CMK (cell line): ENCODE measurements around the gene FREY1.

Experiments
- DNase-seq: peaks from one replicate; pipeline ENCODE4 v3.0.0-alpha.2; 2010; ENCODE audit warnings: low read depth

The FREY1 gene

DNA sequence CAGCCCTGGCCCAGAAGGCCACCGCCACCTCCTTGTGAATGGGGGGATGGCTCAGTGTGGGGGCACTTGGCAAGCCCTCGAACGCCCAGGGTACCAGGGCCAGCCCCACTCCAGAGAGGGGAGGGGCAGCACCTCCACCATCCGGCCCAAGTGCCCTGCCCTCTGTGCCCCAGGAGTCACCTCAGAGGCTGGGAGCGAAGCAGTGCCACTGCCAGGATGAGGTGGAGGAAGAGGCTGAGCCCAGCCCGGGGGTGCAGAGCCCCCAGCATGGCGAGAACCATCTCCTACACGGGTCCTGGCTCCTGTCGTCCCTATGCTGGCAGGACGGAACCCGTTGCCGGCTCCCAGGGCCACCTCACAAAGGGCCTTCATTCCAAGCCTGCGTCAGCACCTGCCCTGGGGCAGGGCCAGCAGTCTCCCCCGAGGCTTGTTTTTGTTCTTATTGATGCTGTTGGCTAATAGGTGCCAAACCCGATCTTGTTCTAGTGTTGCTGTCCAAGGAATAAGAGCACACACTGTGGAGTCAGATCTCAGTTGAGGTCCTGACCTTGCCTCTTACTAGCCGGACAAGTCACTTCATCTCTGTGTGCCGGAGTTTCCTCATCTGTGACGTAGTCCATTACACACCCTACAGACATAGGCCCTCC, at the start of gene FREY1:
FREY1 (minus strand) TSS at position 307 of the 647 bp plus-strand sequence; CDS start at position 281, 26 bp downstream.
- no peak for DNase-seq

- no peak for DNase-seq
Observed at GRCh38 chr11:45949992-45950407, 42.9 kb upstream of the FREY1 start.

DNA sequence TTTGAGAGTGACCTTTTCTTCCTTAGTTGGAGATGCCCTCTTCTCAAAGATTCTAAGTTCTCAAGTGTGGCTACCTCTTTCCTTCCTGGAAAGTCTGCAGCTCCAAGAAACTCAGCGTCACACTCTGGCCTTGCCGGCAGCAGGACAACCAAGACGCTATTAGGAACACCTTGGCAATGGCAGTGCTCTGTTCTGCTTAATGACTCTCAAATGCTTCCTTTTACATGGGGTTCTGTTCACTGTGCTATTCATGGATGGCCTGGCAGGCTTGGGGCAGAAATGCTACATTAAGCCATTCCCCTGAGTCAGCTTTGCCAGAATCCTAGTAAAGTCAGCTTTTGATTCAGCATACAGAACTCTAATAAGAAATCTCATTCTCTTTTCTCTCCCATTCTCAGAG, 41.3 kb upstream of the FREY1 start:
- no peak for DNase-seq

GRCh38 chr11:45947885-45948284, 40.8 kb upstream of the FREY1 start:
- DNase-seq: no peak

DNA sequence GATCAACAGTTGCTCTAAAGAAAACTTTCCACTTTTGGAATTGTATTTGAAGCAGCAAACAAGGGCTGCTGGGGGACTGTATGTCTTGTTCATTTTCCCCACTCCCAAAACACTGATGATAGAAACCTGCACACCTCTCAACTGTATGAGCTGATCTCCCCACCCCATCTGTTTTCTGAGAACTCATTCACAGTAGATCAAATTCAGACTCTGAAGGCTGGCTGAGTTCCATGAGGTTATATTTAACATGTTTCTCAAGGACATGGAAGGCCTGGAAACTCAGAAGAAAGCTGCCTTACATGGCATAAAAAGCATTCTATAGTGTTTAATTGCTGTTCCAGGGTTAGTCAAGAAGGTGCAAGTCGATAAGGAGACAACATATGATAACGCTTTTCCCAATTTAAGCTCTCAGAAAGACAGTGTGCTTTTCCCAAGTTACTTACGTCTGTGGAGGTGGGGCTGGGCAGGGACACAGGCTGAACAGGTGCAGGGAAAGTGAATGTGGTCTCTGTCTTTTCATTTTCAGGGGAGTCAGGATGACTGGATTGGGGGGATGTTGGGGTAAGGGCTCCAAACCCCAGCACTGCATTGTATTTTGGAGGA, 38.4 kb upstream of the FREY1 start:
- DNase-seq: no peak

GRCh38 chr11:45942381-45942780, 35.3 kb upstream of the FREY1 start:
- no peak for DNase-seq

DNA sequence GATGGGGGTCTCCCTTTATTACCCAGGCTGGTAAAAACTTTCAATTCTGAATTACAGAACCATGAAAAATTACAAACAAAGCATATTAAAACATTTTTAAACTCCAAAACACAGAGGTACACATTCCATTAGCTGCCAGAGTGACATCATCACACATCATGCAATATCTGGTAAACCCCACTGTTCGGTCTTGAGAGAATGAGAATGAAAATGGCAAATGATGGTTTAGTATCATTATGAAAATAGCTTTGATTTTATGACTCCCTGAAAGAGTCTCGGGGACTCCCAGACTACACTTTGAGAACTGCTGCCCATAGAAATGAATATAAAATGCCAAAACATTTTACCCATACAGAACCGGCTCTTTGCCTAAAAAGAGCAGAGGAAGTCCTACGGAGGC, 34.2 kb upstream of the FREY1 start:
- no peak for DNase-seq

GRCh38 chr11:45939836-45940235, 32.8 kb upstream of the FREY1 start:
- DNase-seq: no peak

- DNase-seq: no peak
Observed at GRCh38 chr11:45937916-45938315, 30.8 kb upstream of the FREY1 start.

DNA sequence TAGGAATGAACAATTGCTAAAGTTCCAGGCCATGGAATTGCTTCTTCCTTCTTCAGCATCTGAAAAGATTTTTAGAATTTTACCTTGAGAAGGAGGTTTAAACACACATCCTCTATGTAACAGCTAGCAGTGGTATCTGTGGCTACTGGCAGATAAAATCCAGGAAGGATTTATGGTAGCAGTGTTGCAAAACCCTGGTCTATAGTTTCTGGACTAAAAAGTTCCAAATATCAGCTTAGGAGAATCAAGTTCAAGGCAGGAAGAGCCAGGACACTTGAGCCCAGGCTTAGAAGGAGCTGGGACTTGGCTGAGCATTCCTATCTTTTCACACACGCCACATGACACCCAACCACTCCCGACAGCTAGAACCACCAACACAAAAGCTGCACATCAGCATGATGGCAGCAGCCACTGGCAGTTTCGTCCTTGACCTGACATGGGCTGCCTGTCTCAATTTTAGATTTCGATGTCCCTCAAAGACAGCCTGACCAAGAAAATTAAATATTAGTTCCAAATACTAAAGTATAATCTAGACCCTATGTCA, 29.5 kb upstream of the FREY1 start:
- DNase-seq: no peak

DNA sequence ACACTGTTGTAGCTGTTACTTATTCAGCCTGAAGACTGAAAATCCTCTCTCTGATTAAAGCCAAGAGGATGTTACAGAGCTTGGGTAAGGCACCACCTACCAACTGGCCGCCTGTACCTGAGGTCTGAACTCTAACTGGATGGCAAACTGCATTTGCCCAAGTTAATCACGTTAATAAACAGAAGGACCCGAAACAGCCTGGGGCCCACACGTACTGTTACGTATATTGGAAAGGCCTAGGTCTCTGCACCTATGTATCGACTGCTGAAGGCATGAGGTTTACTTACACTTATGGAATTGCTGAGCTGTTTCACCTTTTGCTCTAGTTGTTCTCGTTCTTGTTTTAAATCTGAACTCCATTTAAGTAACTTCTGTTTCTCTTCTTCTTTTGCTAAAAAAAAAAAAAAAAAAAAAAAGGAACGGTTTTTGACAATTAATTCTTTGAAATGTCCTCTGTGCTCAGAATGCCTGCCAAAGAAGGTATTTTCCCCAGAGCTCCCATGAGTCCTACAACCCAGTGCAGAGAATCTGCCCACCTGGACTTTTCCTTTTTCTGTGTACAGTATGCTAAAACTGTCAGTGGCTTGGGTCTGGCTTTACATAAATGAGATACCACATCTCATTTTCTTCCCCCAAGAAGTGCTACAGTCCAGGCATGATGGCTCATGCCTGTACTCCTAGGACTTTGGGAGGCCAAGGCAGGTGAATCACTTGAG, 28.4 kb upstream of the FREY1 start:
- no peak for DNase-seq

DNA sequence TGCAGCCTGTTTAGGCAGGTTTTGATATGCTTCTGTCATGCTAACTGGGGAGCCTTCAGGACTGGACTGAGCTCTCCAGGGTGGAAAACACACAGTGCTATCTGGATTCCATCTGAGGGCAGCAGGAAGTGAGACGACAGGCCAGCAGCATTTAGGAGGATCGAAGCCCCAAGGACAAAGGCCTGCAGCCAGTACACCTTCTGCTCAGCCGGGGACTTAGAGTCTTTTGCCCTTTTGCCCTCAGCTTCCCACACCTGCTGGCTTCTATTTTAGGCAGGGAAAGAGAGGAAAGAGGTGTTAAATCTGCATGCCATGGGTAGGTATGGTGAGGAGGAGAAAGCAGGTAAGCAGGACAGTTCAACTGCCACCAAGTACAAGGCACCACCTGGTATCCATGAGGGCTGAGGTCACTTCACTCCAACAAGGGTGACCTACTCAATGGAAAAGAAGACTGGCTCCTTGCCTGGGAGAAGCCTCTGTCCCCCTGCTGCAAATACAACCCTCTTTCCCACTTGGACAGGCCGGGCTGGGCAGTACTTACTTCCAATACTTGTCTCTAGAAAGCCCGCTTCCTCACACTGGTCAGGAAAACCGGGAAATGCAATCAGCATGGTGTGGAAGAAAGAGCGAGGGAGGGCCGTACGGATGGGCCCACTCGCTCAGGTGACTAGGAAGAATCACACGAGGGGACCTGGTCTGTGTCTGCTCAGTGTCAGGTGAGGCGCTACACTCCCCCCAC, 27.7 kb upstream of the FREY1 start:
- no peak for DNase-seq

DNA sequence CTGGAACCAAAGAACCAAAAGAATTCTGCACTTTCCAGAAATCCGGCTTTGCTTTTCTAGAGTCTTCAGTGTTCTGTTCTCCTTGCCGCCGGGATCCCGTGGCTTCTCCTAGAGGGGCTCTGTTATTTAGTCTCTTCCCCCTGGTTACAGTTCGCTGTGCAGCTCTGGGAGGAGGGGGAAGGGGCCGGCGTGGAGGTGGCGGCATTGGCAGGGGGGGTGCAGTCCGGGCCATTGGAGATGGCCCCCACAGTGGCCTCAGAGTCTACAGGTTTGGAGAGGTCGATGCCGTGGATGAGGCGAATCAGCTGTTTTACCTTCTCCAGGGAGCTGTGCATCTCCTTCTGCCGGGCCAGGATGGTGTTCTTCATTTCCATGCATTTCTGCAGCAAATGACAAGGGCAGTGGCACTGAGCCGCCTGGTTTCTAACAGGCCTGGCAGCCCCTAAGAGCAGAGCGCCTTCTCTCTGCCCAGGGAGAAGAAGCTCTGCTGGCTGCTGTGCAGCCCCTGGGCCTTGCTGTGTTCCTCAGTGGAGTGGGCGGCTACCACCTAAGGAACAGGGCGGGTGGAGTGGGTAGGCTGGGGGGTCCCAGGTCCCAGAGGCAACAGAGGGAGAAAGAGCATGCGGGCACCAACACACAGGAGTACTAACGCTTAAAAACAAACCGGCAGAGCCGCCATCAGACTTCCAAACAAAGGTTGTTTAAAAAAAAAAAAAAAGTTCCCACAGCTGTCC, 26.9 kb upstream of the FREY1 start:
- no peak for DNase-seq

DNA sequence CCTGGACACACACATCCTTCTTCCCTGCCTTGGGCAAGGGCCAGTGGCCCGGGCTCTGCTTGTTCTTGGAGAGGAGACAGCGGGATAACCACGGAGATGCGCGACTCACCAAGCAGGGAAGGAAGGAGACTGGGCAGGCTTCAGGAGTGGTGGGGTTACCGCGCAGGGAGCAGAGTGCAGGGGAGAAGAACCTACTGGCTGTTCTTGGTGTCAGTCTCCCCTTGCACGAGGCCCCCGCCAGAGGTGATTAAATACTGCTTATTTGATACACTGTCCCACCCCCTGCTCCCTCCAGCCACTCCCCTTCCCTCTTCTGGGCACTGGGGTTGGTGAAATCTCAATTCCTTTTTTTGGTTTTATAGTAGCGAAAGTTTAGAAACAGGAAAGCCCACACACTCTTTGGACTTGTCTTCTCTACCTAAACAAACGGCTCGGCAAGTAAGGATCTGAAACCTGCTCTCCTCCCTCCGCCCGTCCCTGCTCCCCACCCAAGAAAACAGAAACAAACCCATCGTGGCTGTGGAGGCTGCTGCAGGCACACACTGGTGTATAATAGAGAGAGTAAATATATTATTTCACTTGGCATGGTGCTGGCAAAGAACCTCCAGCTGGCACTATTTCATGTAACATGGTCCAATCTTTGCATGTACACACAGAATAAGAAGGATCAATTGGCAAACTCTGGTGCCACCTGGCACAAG, 26.2 kb upstream of the FREY1 start:
- DNase-seq: no peak

DNA sequence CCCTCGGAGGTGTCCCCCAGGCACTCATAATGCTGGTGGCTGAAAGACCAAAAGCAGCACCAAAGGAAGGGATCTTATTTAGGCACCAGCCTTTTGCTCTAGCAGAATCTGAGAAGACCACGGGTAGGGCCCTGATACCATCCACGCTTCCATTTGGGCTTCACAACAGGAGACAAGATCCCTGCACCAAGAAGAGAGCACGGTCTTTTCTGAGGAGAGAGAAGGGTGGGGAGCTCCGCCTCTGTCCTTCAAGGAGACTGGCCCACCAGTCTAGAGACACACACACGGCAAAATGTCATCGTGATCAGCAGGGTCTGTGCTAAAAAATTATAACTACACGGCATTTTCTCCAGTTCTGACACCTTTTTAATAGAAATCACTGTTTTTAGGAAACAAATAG, 25.1 kb upstream of the FREY1 start:
- no peak for DNase-seq

GRCh38 chr11:45931739-45932138, 24.7 kb upstream of the FREY1 start:
- no peak for DNase-seq

GRCh38 chr11:45930951-45931570, 24.0 kb upstream of the FREY1 start:
- DNase-seq: no peak

GRCh38 chr11:45930031-45930794, 23.1 kb upstream of the FREY1 start:
- DNase-seq: no peak

DNA sequence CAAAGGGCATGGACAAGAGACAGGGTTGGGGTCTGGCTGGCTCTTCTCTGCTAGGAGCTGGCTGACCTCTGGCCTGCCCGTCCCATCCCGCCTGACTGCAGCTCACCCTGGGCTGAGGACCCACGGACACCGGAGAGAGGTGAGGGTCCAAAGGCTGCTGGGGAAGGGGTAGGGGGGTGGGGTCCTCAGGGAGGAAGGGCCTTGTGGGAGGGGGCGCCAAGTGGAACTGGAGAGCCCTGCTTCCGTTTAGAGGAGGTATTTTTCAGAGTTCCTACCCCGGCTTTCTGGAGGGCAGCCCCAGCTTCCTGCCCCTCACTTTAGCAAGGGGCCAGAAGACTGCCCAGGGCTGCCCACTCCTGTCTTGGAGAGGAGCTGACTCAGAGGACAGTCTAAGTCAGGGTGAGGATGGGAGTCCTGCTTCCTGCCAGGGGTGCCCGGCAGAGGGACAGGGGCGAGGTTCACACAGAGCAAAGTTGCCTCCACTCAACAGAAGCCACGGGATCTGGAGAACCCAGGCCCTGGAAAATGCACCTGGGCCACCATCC, 22.5 kb upstream of the FREY1 start:
- DNase-seq: no peak
